ENCODE results near the gene ECE1. TPM values are rescaled to one million over a fixed set of nuclear protein-coding genes. Genes with fewer than 3 reads are reported as not detected.

The ECE1 gene
- total and polyA plus RNA-seq, 2 donors (not counting 3 experiments of a cell fraction or from before 2014, with no cell fraction given), result 437 to 562 TPM

DNA sequence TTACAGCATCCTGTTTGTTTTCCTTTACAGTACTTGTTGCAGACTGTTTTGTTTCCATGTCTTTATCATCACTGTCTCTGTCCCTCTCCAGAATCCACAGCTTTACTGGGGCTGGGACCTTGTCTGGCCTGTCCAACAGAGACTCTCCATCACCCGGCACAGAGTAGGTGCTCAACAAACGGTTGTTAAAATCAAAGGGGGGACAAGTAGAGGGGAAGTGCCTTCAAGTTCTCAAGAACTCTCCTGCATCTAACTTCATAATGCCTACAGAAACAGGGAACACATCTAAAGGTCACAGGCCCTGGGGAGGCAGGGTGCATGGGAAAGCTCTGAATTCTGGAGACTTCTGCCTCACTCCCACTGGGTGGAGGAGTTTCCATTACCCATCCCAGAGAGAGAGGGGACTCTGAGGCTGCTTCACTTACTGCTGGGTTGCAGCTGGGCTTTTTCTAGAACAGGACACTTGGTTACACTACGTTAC lies 2.3 kb upstream of the ECE1 start:
- no peaks in the 10 kb centered on the region for H3K27me3 ChIP-seq (ENCODE audit: control insufficient read depth in 2 of 2, insufficient read depth in 2 of 2, low read length in 2 of 2)
- POLR2A ChIA-PET, result no interaction called here
- DNase-seq (ENCODE audit: low read depth, low spot score) (no peak), FAIRE-seq (no peak)
- TF ChIP-seq MAX (IDR thresholded peaks at IDR 0.05; ENCODE audit: insufficient read depth, insufficient read length) (no peak), FOS (IDR thresholded peaks at IDR 0.05; ENCODE audit: borderline replicate concordance, insufficient read depth, low read length) (no peak), POLR2AphosphoS5 (IDR thresholded peaks at IDR 0.05; ENCODE audit: insufficient read depth, low read depth, low read length) (no peak)
- TF ChIP-seq, protein P1, sequence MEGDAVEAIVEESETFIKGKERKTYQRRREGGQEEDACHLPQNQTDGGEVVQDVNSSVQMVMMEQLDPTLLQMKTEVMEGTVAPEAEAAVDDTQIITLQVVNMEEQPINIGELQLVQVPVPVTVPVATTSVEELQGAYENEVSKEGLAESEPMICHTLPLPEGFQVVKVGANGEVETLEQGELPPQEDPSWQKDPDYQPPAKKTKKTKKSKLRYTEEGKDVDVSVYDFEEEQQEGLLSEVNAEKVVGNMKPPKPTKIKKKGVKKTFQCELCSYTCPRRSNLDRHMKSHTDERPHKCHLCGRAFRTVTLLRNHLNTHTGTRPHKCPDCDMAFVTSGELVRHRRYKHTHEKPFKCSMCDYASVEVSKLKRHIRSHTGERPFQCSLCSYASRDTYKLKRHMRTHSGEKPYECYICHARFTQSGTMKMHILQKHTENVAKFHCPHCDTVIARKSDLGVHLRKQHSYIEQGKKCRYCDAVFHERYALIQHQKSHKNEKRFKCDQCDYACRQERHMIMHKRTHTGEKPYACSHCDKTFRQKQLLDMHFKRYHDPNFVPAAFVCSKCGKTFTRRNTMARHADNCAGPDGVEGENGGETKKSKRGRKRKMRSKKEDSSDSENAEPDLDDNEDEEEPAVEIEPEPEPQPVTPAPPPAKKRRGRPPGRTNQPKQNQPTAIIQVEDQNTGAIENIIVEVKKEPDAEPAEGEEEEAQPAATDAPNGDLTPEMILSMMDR (IDR thresholded peaks at IDR 0.05; ENCODE audit: extremely low read depth in 1 of 2, insufficient read depth in 1 of 2, low read depth in 1 of 2, low read length in 2 of 2), result no peak
- CTCF ChIA-PET, result interaction anchor here (0.8 to 5.3 kb wide), 8 partner anchors 13 to 76 kb away, joined by 3 to 34 read pairs (median 6); no protein-coding TSS in a partner anchor
- BruUV-seq (replicated peaks), result no TSS peak
- H4K20me1 ChIP-seq (replicated peaks; ENCODE audit: control insufficient read depth, extremely low read depth, insufficient read depth, low read length), result no peaks in the 10 kb centered on the region
- intact Hi-C loops (cut with micrococcal nuclease) (no loop called here), dilution Hi-C loops (cut with MboI; ENCODE audit: extremely low pct_ligation_motif_present, low sequenced_read_pairs) (no loop called here)
- H3K27ac ChIP-seq (ENCODE audit: insufficient read depth, low read depth, low read length), result no peak overlapping the region
- H3K9ac ChIP-seq (replicated peaks; ENCODE audit: extremely low read depth, insufficient read depth, low read length), result no peak overlapping the region
- peaks cover 37% of the 10 kb centered on the region for H3K4me1 ChIP-seq (ENCODE audit: control insufficient read depth, extremely low read depth, insufficient read depth, low read length)
- no peak overlapping the region for H3K4me3 ChIP-seq (replicated peaks in 1 of 3; ENCODE audit: insufficient read depth in 1 of 3, low read depth in 1 of 3, low read length in 3 of 3)
- H3K36me3 ChIP-seq (ENCODE audit: control insufficient read depth in 2 of 2, extremely low read depth in 1 of 2, insufficient read depth in 2 of 2, low read length in 2 of 2), result no peaks in the 10 kb centered on the region
- no peaks in the 10 kb centered on the region for H3K9me3 ChIP-seq (replicated peaks; ENCODE audit: control insufficient read depth, insufficient read depth, low read length)
- H3K9me1 ChIP-seq (replicated peaks; ENCODE audit: control insufficient read depth, extremely low read depth, insufficient read depth, low read length), result no peaks in the 10 kb centered on the region
- H3K79me2 ChIP-seq (ENCODE audit: control insufficient read depth, insufficient read depth, low read length), result peaks cover 56% of the 10 kb centered on the region
- H2AFZ ChIP-seq (ENCODE audit: low read depth, low read length), result no peak overlapping the region
- H3K4me2 ChIP-seq (ENCODE audit: insufficient read depth, low read length), result no peak overlapping the region

DNA sequence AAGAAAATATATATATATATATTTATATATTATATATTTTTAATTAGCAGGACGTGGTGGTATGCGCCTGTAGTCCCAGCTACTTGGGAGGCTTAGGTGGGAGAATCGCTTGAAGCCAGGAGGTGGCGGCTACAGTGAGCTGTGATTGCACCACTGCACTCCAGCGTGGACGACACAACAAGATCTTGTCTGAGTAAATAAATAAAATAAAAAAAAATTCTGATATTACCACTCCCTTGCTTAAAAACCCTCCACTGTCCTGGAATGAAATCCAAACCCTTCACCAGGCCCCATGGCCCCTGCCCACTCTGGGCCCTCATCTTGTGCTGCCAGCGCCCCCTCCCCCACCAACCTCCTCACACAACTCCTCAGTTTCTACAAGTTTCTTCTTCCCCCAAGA lies 1.7 kb upstream of the ECE1 start:
- intact Hi-C loops (cut with micrococcal nuclease), result no loop called here
- Histone ChIP-seq H3K27me3 (ENCODE audit: control insufficient read depth in 2 of 2, insufficient read depth in 2 of 2, low read length in 2 of 2) (no peaks in the 10 kb centered on the region), H3K4me2 (ENCODE audit: insufficient read depth, low read length) (no peak overlapping the region), H3K4me1 (ENCODE audit: control insufficient read depth, extremely low read depth, insufficient read depth, low read length) (peaks cover 37% of the 10 kb centered on the region), H3K9me1 (replicated peaks; ENCODE audit: control insufficient read depth, extremely low read depth, insufficient read depth, low read length) (no peaks in the 10 kb centered on the region), H3K4me3 (replicated peaks in 1 of 3; ENCODE audit: insufficient read depth in 1 of 3, low read depth in 1 of 3, low read length in 3 of 3) (no peak overlapping the region), H3K9me3 (replicated peaks; ENCODE audit: control insufficient read depth, insufficient read depth, low read length) (no peaks in the 10 kb centered on the region), H2AFZ (ENCODE audit: low read depth, low read length) (no peak overlapping the region), H4K20me1 (replicated peaks; ENCODE audit: control insufficient read depth, extremely low read depth, insufficient read depth, low read length) (no peaks in the 10 kb centered on the region), H3K36me3 (ENCODE audit: control insufficient read depth in 2 of 2, extremely low read depth in 1 of 2, insufficient read depth in 2 of 2, low read length in 2 of 2) (no peaks in the 10 kb centered on the region), H3K79me2 (ENCODE audit: control insufficient read depth, insufficient read depth, low read length) (peaks cover 53% of the 10 kb centered on the region), H3K27ac (ENCODE audit: insufficient read depth, low read depth, low read length) (no peak overlapping the region), H3K9ac (replicated peaks; ENCODE audit: extremely low read depth, insufficient read depth, low read length) (no peak overlapping the region)
- TF ChIP-seq GATA2 (IDR thresholded peaks at IDR 0.05; ENCODE audit: insufficient read depth, insufficient read length, low read depth, low read length), result no peak
- no peak for TF ChIP-seq POLR2AphosphoS5 (IDR thresholded peaks at IDR 0.05; ENCODE audit: insufficient read depth, low read depth, low read length)
- no peak for TF ChIP-seq POLR2A (IDR thresholded peaks at IDR 0.05; ENCODE audit: low read depth, low read length)
- TF ChIP-seq EZH2 (IDR thresholded peaks at IDR 0.05; ENCODE audit: borderline replicate concordance, low read depth, low read length, severe bottlenecking), result no peak
- TF ChIP-seq FOS (IDR thresholded peaks at IDR 0.05; ENCODE audit: borderline replicate concordance, insufficient read depth, low read length), result no peak
- no peak for TF ChIP-seq MAX (IDR thresholded peaks at IDR 0.05; ENCODE audit: insufficient read depth, insufficient read length)
- TF ChIP-seq, protein P1 (IDR thresholded peaks at IDR 0.05; ENCODE audit: extremely low read depth in 1 of 2, insufficient read depth in 1 of 2, low read depth in 1 of 2, low read length in 2 of 2), result no peak
- no peak for TF ChIP-seq MYC (IDR thresholded peaks at IDR 0.05; ENCODE audit: low read depth, low read length)
- TF ChIP-seq JUN (IDR thresholded peaks at IDR 0.05; ENCODE audit: borderline replicate concordance, insufficient read depth, insufficient read length, low read depth), result no peak
- DNase-seq (ENCODE audit: low read depth, low spot score), result no peak
- BruUV-seq (replicated peaks), result no TSS peak
- POLR2A ChIA-PET, result no interaction called here
- CTCF ChIA-PET, result interaction anchor here (1.0 to 5.3 kb wide), 6 partner anchors 21 to 76 kb away, joined by 3 to 34 read pairs (median 6); no protein-coding TSS in a partner anchor
- dilution Hi-C loops (cut with MboI; ENCODE audit: extremely low pct_ligation_motif_present, low sequenced_read_pairs), result no loop called here
- FAIRE-seq, result no peak
